BJ (cell line): ENCODE data around the gene SH3PXD2B. TPM values are rescaled to one million over a fixed set of nuclear protein-coding genes. Genes with fewer than 3 reads are reported as not detected.

Experiments
- CTCF ChIA-PET: fragments of 350-600 bp; formaldehyde crosslinking; extraction: SDS; loops from one replicate; lab custom pipeline; 2021; ENCODE audit warnings: antibody characterized with exemption, inconsistent platforms; lab: Yijun Ruan, JAX
- POLR2A ChIA-PET: fragments of 300-600 bp; sonication (Branson Sonifier 250); formaldehyde crosslinking; extraction: SDS; loops from one replicate; lab custom pipeline; 2021; ENCODE audit warnings: antibody characterized with exemption; lab: Charles Lee
- DNase-seq: peaks from one replicate; pipeline ENCODE4 v3.0.0-alpha.2; 2011; ENCODE audit warnings: low read depth
- H3K27me3 ChIP-seq: 2 replicates; pipeline ENCODE4 v1.6.0; 2011; ENCODE audit warnings: low read length; ENCODE audit not compliant: control insufficient read depth, insufficient read depth
- H3K36me3 ChIP-seq: 2 replicates; pipeline ENCODE4 v1.5.1; 2011; ENCODE audit warnings: low read length; ENCODE audit not compliant: control insufficient read depth, insufficient read depth
- H3K4me3 ChIP-seq: 2 replicates; pipeline ENCODE4 v1.5.1; 2011; ENCODE audit warnings: low read depth, mild to moderate bottlenecking, control low read depth, low read length
- polyA plus RNA-seq: library from polyadenylated mRNA; depleted of rRNA; stranded (reverse); fragments of >200 nt; gene quantifications from 2 replicates; pipeline ENCODE4 v1.2.3, GENCODE V29; 2011
- TF ChIP-seq, protein P1 (sequence below): IDR thresholded peaks from 2 replicates; pipeline ENCODE4 v1.5.1; 2011; ENCODE audit warnings: low read depth, mild to moderate bottlenecking, control low read depth, inconsistent platforms, low read length, moderate library complexity; ENCODE audit not compliant: insufficient read depth

The SH3PXD2B gene
- polyA plus RNA-seq, 1 experiment: 15.5 TPM

DNA sequence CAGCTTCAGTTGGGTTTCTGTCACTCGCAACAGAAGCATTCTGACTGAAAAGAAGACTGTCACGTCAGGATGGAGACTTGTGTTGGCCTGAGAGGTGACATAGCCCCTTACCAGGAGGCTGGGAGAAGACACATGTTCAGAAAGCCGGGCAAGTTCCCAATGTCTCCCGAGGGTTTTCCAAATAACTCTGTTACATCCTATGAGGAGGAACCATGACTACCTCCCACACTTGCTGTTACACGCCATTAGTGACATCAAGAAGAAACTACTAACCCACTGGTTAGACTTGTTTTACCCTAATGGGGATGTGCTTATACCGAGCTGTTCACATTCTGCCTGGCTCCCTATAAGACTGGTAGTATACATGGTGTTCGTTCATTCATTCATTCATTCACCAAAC, 33.3 kb downstream of the SH3PXD2B start:
- no peaks in the 10 kb centered on the region for H3K27me3 ChIP-seq
- TF ChIP-seq, protein P1, sequence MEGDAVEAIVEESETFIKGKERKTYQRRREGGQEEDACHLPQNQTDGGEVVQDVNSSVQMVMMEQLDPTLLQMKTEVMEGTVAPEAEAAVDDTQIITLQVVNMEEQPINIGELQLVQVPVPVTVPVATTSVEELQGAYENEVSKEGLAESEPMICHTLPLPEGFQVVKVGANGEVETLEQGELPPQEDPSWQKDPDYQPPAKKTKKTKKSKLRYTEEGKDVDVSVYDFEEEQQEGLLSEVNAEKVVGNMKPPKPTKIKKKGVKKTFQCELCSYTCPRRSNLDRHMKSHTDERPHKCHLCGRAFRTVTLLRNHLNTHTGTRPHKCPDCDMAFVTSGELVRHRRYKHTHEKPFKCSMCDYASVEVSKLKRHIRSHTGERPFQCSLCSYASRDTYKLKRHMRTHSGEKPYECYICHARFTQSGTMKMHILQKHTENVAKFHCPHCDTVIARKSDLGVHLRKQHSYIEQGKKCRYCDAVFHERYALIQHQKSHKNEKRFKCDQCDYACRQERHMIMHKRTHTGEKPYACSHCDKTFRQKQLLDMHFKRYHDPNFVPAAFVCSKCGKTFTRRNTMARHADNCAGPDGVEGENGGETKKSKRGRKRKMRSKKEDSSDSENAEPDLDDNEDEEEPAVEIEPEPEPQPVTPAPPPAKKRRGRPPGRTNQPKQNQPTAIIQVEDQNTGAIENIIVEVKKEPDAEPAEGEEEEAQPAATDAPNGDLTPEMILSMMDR: no peak
- peaks cover 10% of the 10 kb centered on the region for H3K36me3 ChIP-seq
- DNase-seq: no peak
- no peak overlapping the region for H3K4me3 ChIP-seq
- POLR2A ChIA-PET: no interaction called here
- CTCF ChIA-PET: interaction anchor here (0.6 to 1.3 kb wide), 2 partner anchors 31 to 747 kb away, joined by 3 to 4 read pairs; no protein-coding TSS in a partner anchor

DNA sequence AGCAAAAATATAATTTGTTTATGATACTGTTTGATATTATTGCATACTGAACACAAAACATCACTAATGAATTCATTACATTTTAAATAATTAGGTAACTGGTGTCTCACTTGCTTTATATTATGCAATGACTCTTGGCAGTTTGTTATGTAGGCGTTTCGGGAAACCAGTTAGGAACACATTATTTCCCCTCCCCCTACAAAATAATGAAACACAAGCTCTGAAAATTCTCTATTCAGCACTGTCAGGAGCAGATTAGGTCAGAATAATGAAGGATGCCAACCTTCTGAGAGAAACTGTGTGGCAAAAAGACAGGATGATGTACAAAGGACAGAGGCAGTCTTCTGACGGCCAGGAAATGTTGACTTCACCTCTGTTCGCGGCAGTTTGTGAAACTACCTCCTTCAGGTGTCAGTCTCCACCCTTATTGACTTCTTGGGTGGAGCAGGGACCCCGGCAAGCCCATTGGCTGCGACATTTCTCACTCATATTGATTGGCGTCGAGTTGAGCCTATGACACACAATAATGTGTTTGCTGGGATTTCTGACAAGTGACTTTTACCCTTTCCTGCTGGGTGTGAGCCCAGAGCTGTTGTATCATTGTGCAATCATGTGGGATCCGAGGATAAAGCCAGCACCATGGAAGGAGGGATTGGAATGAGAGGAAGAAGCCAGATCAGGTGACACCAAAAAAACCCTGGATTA, 33.9 kb downstream of the SH3PXD2B start:
- TF ChIP-seq, protein P1: no peak
- Histone ChIP-seq H3K4me3 (no peak overlapping the region), H3K36me3 (peaks cover 10% of the 10 kb centered on the region), H3K27me3 (no peaks in the 10 kb centered on the region)
- CTCF ChIA-PET: interaction anchor here (0.6 to 1.3 kb wide), 2 partner anchors 31 to 747 kb away, joined by 3 to 4 read pairs; no protein-coding TSS in a partner anchor
- POLR2A ChIA-PET: interaction anchor here (0.5 kb wide), 1 partner anchor 42 kb away, joined by 10 read pairs; no protein-coding TSS in a partner anchor
- DNase-seq: peak; percentile 70

DNA sequence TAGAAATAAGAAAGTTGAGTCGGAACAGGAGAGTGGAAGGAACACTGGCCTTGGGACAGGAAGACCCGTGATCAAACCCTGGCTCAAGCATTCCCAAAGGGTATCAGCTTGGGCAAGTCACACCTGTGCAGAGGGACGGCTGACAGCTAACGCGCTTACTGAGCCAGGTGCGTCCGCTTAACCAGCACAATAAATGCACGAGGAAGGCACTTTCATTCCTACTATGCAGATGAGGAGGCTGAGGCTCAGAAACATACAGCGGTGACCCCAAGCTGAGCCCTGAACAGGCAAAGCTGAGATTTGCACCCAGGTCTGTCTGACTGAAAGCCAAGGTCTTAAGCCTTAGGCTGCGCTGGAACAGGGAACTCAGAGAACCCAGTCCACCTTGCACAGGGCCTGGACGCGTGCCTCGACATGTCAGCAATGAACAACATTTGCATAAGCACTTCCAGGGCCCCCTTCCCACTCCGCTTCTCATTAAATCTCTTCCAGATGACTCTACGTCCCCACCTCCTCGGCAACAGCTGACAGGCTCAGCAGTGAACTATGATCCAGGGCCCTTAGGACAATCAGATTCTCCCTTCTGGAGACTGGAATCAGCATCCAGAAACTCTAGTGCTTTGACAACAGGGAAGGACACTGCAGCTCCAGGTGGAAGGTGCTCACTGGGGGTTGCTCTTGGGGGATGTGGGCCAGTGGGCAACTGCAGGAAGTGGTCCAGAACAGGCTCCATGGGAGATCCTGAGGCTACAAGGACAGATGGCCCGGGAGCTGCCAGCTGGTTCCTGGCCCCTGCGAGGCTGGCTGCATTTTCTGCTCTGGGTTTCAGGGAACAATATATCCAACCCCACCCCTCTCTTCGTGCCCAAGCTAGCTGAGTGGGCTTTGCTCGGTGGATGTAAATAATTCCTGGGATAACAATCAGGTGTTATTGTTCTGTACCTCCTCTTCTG, 35.2 kb downstream of the SH3PXD2B start:
- no peak for DNase-seq
- no peak overlapping the region for H3K4me3 ChIP-seq
- H3K27me3 ChIP-seq: no peaks in the 10 kb centered on the region
- CTCF ChIA-PET: interaction anchor here (1.8 kb wide), 1 partner anchor 32 kb away, joined by 5 read pairs; no protein-coding TSS in a partner anchor
- H3K36me3 ChIP-seq: peaks cover 10% of the 10 kb centered on the region
- TF ChIP-seq, protein P1: no peak
- POLR2A ChIA-PET: no interaction called here

DNA sequence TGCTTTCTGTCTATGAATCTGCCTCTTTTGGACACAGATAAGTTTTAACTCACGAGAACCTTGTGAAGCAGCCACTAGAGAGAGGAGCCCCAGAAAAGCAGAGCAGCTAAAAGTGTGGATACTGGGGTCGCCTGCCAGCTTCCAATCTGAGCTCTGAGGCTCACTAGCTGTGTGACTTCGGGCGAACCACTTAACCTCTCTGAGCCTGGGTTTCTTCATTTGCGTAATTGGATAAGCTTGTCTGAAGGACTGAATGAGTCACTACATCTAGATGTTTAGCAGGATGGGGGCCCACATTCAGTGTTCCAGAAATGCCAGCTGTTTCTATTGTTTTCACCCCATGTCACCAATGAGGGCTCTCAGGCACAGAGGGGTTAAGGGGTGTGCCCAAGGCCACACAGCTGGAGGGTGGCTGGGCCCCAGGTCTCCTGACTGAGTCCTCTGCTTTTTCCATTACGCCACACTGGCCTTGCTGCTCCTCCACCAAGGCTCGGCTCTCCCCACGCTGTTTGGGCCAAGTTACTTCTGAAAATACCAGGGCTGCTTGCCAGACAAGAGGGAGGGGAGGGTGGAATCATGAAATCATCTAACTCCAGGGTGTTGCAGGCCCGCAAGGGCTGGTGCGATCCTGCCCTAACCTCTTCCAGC, 36.2 kb downstream of the SH3PXD2B start:
- CTCF ChIA-PET: interaction anchor here (0.6 to 1.8 kb wide), 3 partner anchors 14 to 34 kb away, joined by 3 to 5 read pairs (median 4); no protein-coding TSS in a partner anchor
- POLR2A ChIA-PET: no interaction called here
- Histone ChIP-seq H3K36me3 (peaks cover 10% of the 10 kb centered on the region), H3K27me3 (no peaks in the 10 kb centered on the region), H3K4me3 (no peak overlapping the region)
- DNase-seq: peak; percentile 91
- TF ChIP-seq, protein P1: no peak
